Activated gamma-delta T cell treated with anti-CD3 and anti-CD28 coated beads, Interleukin-2, amount 50 U/mL, for 16 hours (primary cell): ENCODE data around the gene GNE.
"Not testable (repeated sequence)": the region's sequence is repeated elsewhere in the genome, so short reads cannot be mapped to it uniquely, and the experiment has no call there.

Experiments used
- DNase-seq: peaks from one replicate; pipeline ENCODE4 v3.0.0-alpha.2; 2020; ENCODE audit warnings: low read depth

GNE gene

DNA sequence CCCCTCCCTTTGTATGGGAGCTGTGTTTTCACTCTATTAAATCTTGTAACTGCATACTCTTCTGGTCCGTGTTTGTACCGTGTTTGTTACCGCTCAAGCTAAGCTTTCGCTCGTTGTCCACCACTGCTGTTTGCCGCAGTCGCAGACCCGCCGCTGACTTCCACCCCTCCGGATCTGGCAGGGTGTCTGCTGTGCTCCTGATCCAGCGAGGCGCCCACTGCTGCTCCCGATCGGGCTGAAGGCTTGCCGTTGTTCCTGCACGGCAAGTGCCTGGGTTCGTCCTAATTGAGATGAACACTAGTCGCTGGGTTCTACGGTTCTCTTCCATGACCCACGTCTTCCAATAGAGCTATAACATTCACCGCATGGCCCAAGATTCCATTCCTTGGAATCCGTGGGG, 6.6 kb upstream of the GNE start:
- DNase-seq = no peak

DNA sequence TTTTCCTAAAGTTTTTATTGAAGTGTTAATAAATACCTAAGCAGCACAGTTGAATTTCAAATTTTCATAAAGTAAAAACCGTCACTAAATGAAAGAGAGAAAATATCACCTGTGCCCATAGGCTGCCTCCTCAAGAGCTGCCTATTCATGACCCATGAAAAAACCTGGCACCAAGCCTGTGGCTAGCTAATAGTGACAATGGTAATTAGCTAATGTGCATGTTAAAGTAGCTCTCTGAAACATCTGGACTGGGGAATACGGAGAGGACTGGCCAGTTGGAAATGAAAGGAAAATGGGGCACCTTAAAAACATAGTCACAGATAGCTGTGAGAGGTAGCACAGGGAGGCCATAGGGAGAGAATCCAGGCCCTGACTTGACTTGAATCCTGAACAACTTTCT, 5.4 kb upstream of the GNE start:
- no peak for DNase-seq

DNA sequence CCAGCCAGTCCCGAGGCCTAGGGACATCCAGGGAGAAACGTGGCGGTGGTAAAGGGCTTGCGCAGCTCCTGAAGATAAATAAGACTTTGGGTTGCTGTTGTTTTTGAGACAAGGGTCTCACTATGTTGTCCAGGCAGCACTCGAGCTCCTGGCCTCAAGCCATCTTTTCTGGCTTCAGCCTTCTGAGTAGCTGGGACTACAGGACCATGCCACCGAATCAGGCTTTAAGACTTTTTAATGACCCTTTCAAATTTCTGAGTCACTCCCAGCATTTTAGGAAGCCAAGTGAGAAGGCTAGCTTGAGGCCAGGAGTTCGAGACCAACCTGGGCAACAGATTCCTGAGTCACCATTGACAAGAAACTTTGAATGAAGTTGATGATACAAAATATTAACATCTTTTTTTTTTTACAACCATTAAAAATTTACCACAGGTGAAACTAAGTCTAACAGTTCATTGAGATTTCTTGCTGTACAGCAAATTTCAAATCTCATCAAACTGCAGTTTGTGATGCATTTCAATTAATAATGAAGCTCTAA, 817 bp upstream of the GNE start:
- no peak for DNase-seq

GRCh38 chr9:36251428-36251827, 6.8 kb downstream of the GNE start:
- DNase-seq = no peak

DNA sequence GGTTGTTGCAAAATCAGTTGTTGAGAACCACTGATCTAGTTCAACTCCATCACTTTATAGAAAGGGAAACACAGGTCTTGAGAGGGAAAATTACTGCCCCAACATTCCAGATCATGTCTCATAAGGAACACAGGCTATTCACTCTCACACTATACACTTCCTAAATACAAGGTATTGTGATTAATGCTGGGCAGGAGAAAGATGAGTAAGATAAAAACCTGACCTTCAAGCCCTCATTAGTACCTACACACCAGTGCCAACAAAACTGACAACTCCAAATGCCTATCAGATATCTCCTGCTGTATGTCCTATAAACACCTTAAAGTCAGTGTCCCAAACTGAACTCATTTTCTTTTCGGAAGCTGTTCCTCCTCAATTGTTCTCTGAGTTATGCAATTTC, 8.2 kb downstream of the GNE start:
- DNase-seq = no peak

- no peak for DNase-seq
Measured at GRCh38 chr9:36249189-36249588, 9.1 kb downstream of the GNE start.

- not testable (repeated sequence) for DNase-seq
Measured at GRCh38 chr9:36248061-36248460, 10.2 kb downstream of the GNE start.

GRCh38 chr9:36247356-36247755, 10.9 kb downstream of the GNE start:
- no peak for DNase-seq

DNA sequence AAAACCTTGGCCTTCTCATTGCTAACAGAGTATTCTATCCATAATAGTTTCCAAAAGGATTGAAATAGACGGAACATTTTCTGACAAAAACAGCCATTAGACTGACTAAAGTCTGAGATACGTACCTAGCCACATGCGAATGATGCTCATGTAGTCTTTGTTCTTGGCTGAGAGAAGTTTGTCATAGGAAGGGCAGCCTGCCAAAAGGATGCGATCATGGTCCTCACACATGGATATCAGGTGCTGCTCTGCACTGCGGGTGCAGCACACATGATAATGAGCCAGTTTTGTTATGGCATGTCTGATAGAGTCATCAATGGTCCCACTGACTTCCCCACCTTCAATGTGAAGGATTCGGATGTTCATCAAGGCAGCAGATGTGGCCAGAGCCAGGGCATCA, 12.3 kb downstream of the GNE start:
- no peak for DNase-seq

GRCh38 chr9:36239675-36240074, 18.6 kb downstream of the GNE start:
- not testable (repeated sequence) for DNase-seq

DNA sequence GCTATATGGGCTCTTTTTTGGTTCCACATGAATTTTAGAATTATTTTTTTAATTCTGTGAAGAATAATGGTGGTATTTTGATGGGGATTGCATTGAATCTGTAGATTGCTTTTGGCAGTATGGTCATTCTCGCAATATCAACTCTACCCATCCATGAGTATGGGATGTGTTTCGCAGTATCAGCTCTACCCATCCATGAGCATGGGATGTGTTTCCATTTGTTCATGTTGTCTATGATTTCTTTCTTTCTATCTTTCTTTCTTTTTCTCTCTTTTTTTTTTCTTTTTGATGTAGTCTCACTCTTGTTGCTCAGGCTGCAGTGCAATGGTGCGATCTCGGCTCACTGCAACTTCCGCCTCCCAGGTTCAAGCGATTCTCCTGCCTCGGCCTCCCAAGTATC, 19.0 kb downstream of the GNE start:
- DNase-seq = not testable (repeated sequence)

- DNase-seq = no peak
Measured at GRCh38 chr9:36237230-36237629, 21.0 kb downstream of the GNE start.

DNA sequence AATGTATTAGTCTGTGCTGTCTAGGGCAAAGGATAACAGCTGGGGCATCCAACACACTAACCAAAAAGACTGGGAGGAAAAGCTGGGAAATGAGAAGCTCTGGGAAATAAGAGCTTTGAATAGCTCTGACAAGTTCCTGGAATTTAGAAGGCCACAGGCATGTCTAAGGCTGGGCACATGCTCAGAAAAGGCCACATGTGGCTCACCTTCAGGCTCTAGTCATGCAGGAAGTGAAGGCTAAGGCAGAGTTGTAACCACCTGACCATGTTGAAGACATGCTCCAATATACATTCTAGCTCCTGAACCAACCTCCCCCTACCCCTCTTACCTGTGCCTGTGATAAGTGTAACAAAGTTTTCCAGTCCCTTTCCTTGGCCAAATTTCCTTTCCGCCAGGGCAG, 35.8 kb downstream of the GNE start:
- DNase-seq = no peak

- DNase-seq = no peak
Measured at GRCh38 chr9:36221667-36222066, 36.6 kb downstream of the GNE start.

DNA sequence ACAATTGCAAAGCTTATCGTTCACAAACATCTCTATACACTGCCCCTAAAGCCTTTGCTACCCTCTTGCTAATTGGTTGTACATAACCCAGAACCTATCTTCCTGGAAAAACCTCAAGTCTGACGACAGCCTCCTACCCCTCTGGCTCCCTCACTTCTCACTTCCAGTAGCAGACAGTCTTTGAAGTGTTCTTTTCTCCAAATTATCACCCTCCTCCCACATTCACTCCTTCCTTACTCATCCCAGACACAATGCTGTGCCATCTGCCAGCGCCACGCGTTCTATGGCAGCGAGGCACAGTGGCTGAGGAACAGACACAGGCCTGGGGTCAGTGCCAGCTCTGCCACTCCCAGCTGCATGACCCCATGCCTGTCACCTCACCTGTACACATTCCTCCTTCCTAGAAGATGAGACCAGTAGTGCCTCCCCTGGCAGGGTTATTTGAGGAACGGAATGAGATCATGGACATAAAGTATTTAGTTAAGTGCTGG, 39.8 kb downstream of the GNE start:
- no peak for DNase-seq

DNA sequence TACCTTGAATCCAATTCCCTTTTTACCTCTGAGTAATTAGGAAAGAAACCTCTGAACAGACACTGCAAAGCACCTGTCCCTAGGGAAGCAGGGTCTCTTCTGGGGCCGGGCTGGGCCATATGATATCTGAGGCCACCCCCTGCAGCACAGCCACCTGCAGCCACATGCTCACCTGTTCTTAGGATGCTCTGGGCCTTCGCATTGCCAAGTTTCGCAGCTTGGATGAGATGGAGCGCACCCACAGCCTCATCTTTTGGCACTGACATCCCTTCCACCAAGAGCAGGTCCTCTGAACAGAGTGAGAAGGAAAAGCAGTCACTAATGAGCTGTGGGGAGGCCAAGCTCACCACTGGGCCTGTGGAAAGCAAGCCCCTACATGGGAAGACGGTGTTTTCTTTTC, 40.2 kb downstream of the GNE start:
- no peak for DNase-seq

GRCh38 chr9:36217256-36217968, 40.8 kb downstream of the GNE start:
- no peak for DNase-seq

GRCh38 chr9:36214571-36214970, 43.7 kb downstream of the GNE start:
- DNase-seq = no peak

DNA sequence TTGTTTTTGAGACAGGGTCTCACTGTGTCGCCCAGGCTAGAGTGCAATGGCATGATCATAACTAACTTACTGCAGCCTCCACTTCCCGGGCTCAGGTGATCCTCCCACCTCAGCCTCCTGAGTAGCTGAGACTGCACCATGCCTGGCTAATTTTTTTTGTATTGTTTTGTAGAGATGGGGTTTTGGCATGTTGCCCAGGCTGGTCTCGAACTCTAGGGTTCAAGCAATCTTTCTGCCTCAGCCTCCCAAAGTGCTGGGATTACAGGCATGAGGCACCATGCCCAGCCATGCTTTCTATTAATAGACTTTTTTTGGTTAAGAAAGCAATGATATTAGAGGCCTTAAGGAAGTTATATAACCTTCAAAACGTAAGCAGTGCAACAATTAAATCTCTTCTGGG, 44.3 kb downstream of the GNE start:
- DNase-seq = no peak

DNA sequence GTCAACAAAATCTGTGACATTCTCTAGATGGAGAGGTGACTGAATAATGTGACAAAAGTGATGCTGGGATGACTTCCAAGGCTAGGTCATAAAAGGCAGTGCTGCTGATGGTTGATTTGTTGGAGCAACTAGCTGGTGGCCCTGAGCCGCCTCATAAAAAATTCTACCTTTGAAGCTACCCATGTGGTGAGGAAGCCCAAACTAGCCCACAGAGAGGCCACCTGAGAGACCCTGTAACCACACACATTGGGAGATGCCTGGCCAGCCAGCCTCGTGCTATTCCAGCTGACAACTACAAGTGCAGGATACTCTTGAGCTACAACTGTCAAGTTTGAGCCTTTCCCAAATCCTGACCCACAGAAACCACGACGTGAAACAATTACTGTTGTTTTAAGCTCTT, 44.9 kb downstream of the GNE start:
- DNase-seq = no peak

DNA sequence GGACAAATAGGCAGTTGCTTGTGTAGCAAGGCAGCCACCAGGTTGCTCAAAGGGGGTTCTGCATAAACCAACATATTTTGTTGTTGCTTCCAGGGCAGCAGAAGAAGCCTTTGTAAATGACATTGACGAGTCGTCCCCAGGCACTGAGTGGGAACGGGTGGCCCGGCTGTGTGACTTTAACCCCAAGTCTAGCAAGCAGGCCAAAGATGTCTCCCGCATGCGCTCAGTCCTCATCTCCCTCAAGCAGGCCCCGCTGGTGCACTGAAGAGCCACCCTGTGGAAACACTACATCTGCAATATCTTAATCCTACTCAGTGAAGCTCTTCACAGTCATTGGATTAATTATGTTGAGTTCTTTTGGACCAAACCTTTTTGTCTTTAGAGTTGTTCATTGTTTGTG, 46.7 kb downstream of the GNE start:
- DNase-seq = no peak

- no peak for DNase-seq
Measured at GRCh38 chr9:36210722-36211121, 47.5 kb downstream of the GNE start.

DNA sequence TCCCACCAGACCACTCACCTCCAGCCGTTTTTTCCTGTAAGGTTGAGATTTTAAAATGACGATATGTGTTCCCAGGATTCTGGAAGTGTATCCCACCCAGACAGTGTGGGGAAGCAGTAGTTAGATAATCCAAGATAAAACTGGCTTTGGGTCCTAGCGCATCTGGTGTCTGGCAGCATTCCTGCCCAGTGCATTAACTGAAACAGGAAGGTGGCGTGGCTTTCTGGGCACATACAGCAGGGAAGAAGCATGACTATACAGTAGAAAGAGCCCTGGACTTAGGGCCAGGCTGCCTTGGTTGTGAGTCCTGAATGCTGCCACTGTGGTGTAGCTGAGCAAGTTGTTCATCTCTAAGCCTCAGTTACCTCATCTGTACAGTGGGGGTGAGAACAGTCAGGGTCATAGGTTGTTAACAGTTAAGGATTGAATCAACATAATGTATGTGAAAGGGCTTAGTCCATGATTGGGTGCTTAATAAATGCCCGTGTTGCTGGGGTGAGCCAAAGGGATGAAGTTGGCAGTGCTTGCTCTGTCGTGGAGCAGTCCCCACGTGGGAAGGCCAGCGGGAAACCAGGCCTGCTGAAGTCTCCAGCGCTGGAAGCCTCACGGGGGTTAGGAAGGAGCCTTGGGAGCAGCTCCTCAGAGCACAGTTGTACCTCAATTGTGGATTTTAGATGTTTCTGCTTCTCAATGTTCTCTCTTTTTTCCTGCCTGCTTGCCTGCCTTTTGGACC, 49.6 kb downstream of the GNE start:
- no peak for DNase-seq
